Measurements from ENCODE around the gene NDST3.

The NDST3 gene

DNA sequence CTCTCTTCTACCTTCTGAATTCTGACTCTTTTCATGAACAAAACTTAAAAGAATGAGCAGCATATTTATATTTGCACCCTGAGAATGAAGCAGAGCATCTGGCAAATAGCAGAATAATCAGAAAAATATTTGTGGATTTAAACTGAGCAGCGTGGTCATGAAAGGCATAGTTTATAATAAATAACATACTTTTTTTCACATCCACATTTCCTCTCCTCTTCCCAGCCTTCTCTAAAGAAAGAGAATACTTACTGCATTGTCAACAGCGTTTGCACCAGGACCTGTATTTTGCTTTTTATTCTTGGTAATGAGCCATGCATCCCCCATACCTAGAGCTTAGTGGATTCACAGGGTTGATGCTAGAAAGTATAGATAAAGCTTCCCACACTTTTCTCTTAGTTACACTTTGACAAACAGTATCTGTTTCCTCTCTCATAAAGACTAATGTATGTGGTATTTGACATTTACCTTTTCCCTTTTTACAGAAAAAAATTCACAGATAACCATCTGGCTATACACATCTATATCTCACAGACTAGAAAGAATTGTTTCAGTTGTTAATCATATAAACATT is 187.0 kb downstream of the NDST3 start:
- ATAC-seq (replicated peaks; ENCODE audit: extremely low read depth, poor library complexity, severe bottlenecking), result no peak
- no peak for DNase-seq (ENCODE audit: low spot score in 2 of 2)
- no peaks in the 10 kb centered on the region for H3K36me3 Mint-ChIP-seq (ENCODE audit: insufficient read depth)
- H3K27ac Mint-ChIP-seq (ENCODE audit: low read depth), result no peak overlapping the region
- H3K4me3 Mint-ChIP-seq, result no peak overlapping the region
- no peaks in the 10 kb centered on the region for H3K4me1 Mint-ChIP-seq
- no peaks in the 10 kb centered on the region for H3K27me3 Mint-ChIP-seq
- H3K9me3 Mint-ChIP-seq, result no peaks in the 10 kb centered on the region

DNA sequence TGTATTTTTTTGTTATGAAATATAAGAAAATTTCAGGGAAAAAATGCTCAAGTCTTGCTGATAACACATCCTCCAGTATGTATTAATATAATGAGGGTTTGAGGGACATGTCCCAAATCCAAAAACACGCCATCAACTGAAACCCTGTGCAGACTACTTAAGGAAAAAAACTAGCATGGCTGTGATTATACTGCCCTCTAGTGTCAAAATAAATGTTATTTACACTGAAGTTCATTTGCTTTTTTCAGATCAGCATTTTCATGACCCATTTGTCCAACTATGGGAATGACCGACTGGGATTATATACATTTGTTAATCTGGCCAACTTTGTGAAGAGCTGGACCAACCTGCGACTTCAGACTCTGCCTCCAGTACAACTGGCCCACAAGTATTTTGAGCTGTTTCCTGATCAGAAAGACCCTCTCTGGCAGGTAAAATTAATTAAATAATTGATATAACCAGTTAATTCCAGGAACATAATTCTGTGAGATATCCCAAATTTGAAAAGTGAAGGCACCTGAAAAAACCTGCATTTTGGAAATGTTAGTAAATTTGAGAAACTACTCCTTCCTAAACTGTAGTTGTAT is 190.1 kb downstream of the NDST3 start:
- H3K27me3 Mint-ChIP-seq, result no peaks in the 10 kb centered on the region

DNA sequence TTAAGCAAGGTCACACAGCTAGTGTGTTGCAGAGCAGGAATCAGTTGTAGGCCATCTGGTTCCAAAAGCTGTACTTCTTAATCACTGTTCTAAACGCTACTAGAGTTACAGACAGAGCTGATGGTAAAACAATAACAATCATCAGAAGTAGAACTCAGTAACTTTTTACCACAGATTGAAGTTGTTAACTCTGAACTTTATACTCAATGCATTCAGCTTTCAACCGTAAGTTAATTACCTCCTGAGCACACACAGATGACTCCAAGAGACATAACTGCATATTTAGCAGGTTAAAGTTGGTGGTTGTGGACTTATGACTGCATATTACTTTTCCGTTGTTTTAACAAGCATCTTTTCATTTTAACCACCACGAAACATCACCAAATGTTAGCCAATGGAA is 191.2 kb downstream of the NDST3 start:
- Mint-ChIP-seq H3K36me3 (ENCODE audit: insufficient read depth) (no peaks in the 10 kb centered on the region), H3K9me3 (no peaks in the 10 kb centered on the region), H3K4me1 (no peaks in the 10 kb centered on the region), H3K27ac (ENCODE audit: low read depth) (no peak overlapping the region), H3K4me3 (no peak overlapping the region), H3K27me3 (no peaks in the 10 kb centered on the region)
- ATAC-seq (replicated peaks; ENCODE audit: extremely low read depth, poor library complexity, severe bottlenecking) (no peak), DNase-seq (ENCODE audit: low spot score in 2 of 2) (no peak)

More for the DNA sequence above, 190.1 kb downstream of the NDST3 start:
- Mint-ChIP-seq H3K27ac (ENCODE audit: low read depth) (no peak overlapping the region), H3K36me3 (ENCODE audit: insufficient read depth) (no peaks in the 10 kb centered on the region), H3K4me1 (no peaks in the 10 kb centered on the region), H3K9me3 (no peaks in the 10 kb centered on the region), H3K4me3 (no peak overlapping the region)
- DNase-seq (ENCODE audit: low spot score in 2 of 2) (no peak), ATAC-seq (replicated peaks; ENCODE audit: extremely low read depth, poor library complexity, severe bottlenecking) (no peak)

DNA sequence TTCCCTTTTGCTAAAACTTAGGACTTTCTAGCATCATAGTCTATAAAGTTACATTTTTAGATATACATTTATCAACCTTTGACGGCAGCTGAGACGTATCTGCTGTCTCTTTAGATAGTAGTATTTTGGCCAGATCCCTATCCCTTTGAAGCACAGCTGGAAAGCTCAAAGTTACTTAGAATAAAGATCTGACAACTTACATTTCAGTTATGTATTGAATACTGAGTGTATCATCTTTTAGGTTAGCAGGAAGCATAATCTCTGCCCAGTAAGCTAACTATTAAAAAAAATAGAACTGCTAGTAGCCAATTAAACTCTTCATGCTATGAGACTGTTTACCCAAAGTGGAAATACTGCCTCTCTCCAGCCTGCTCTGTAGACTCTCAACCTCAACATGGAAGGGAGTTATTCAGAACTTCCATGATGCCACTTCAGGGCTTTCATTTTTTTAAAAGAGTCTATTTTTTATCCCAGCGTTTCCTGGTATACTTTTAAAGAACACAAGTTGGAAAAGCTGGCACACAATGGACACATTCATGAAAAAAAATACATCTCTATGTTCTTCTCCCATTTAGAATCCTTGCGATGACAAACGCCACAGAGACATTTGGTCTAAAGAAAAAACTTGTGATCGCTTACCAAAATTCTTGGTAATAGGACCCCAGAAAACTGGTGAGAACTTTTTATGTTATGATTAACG is 192.2 kb downstream of the NDST3 start:
- Mint-ChIP-seq H3K27ac (ENCODE audit: low read depth) (no peak overlapping the region), H3K27me3 (no peaks in the 10 kb centered on the region), H3K4me3 (no peak overlapping the region), H3K9me3 (no peaks in the 10 kb centered on the region), H3K36me3 (ENCODE audit: insufficient read depth) (no peaks in the 10 kb centered on the region), H3K4me1 (no peaks in the 10 kb centered on the region)
- DNase-seq (ENCODE audit: low spot score in 2 of 2), result no peak
- ATAC-seq (replicated peaks; ENCODE audit: extremely low read depth, poor library complexity, severe bottlenecking), result no peak

DNA sequence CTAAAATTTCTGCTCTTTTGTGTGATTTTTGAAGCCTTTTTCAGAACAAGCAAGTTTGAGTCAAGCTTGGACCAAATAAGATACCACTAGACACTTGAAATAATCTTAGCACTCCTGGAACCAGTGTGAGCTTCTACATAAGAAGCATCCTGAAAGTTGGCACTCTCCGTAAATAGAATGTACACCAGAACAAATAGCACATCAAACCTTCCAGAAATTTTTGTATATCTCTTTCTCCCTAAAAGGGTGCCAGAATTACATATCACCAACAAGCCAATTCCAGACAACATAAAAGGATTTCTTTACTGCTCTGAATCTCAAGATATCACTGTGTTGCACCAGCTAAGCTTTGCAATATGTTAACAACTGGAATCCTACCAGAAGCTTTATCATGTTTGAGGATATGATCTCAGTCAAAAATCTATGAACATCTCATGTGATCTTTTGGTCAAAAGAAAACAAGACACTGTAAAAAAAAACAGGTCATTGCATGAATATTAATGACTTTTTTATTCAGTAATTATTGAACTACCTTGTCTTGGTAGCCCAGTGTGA is 201.4 kb downstream of the NDST3 start:
- DNase-seq (ENCODE audit: low spot score in 2 of 2) (no peak), ATAC-seq (replicated peaks; ENCODE audit: extremely low read depth, poor library complexity, severe bottlenecking) (no peak)
- H3K4me3 Mint-ChIP-seq, result no peak overlapping the region
- H3K27ac Mint-ChIP-seq (ENCODE audit: low read depth), result no peak overlapping the region
- peaks cover 25% of the 10 kb centered on the region for H3K27me3 Mint-ChIP-seq
- H3K4me1 Mint-ChIP-seq, result no peaks in the 10 kb centered on the region
- H3K9me3 Mint-ChIP-seq, result no peaks in the 10 kb centered on the region
- no peaks in the 10 kb centered on the region for H3K36me3 Mint-ChIP-seq (ENCODE audit: insufficient read depth)

DNA sequence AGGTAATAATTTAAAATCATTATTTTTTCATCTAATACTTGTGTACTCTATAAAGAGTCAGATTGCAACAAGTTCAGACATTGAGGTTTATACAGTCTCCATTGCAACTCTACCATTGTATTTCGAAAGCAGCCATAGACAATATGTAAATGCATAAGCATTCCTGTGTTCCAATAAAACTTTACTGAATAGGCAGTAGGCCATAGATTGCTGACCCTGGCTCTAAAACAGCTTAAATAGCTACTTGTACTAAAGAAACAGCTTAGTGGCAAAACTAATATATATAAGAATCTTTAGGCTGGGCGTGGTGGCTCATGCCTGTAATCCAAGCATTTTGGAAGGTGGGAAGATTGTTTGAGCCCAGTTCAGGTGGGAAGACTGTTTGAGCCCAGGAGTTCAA is 203.2 kb downstream of the NDST3 start:
- Mint-ChIP-seq H3K27me3 (peaks cover 20% of the 10 kb centered on the region), H3K36me3 (ENCODE audit: insufficient read depth) (no peaks in the 10 kb centered on the region), H3K4me3 (no peak overlapping the region), H3K27ac (ENCODE audit: low read depth) (no peak overlapping the region), H3K4me1 (no peaks in the 10 kb centered on the region), H3K9me3 (no peaks in the 10 kb centered on the region)
- DNase-seq (ENCODE audit: low spot score in 2 of 2) (no peak), ATAC-seq (replicated peaks; ENCODE audit: extremely low read depth, poor library complexity, severe bottlenecking) (no peak)

DNA sequence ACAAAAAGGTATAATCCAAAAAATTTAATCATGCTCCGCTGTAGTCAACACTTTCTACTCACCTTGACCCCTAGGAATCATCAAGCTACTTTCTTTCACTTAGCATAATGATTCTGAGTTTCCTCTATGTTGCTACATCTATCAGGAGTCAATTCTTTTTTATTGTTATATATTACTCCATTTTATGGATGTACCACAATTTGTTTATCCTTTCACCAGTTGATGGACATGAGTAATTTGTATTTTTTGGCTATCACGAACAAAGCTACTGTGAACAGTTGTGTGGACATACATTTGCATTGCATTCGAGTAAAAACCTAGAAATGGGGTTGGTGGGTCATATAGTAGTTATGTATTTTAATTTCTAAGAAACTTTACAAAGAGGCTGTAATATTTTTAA is 215.6 kb downstream of the NDST3 start:
- DNase-seq (ENCODE audit: low spot score in 2 of 2) (no peak), ATAC-seq (replicated peaks; ENCODE audit: extremely low read depth, poor library complexity, severe bottlenecking) (no peak)
- no peaks in the 10 kb centered on the region for H3K9me3 Mint-ChIP-seq
- H3K27me3 Mint-ChIP-seq, result no peaks in the 10 kb centered on the region
- no peaks in the 10 kb centered on the region for H3K36me3 Mint-ChIP-seq (ENCODE audit: insufficient read depth)
- no peaks in the 10 kb centered on the region for H3K4me1 Mint-ChIP-seq
- no peak overlapping the region for H3K27ac Mint-ChIP-seq (ENCODE audit: low read depth)
- no peak overlapping the region for H3K4me3 Mint-ChIP-seq

DNA sequence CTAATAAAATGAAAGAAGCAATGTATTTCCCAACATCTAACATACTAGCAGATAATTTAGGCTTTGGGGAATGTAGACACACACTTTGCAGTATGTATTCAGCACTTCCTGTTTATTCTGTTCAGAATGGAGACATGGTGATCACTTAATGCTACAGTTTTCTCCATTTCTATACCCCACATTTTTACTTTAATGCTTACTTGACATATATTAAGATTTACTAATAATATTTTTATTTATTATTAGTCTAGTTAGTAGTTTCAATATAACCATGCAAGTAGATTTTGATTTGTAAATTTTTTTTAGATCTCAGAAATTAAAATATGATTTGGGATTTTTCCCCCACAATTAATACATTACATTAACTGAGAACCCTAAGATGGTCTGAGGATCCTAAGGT is 220.1 kb downstream of the NDST3 start:
- no peak for ATAC-seq (replicated peaks; ENCODE audit: extremely low read depth, poor library complexity, severe bottlenecking)
- peaks cover 6% of the 10 kb centered on the region for H3K27me3 Mint-ChIP-seq

DNA sequence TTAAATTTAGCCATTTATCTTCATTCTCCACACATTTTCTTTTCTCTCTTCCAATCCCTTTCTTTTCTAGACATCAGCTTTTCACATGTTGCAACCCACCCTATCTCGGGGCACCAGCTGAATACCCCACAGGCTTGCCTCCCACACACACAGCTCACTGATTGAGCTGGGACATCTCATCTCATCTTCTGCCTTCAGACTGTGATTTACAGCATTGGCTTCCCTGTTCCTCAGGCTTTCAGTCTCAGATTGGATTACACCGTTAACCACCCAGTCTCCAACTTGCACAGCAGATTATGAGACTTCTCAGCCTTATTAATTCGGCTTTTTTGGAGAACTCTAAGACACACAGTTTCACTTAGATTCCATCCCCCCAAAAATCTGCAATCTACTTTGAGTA is 224.8 kb downstream of the NDST3 start:
- no peak for DNase-seq (ENCODE audit: low spot score in 2 of 2)
- Mint-ChIP-seq H3K4me1 (no peaks in the 10 kb centered on the region), H3K4me3 (no peak overlapping the region), H3K27me3 (peaks cover 23% of the 10 kb centered on the region), H3K9me3 (no peaks in the 10 kb centered on the region), H3K36me3 (ENCODE audit: insufficient read depth) (no peaks in the 10 kb centered on the region), H3K27ac (ENCODE audit: low read depth) (no peak overlapping the region)
- ATAC-seq (replicated peaks; ENCODE audit: extremely low read depth, poor library complexity, severe bottlenecking), result no peak

More for the DNA sequence above, 220.1 kb downstream of the NDST3 start:
- H3K4me1 Mint-ChIP-seq, result no peaks in the 10 kb centered on the region
- no peak overlapping the region for H3K4me3 Mint-ChIP-seq
- H3K36me3 Mint-ChIP-seq (ENCODE audit: insufficient read depth), result no peaks in the 10 kb centered on the region
- no peak overlapping the region for H3K27ac Mint-ChIP-seq (ENCODE audit: low read depth)
- H3K9me3 Mint-ChIP-seq, result no peaks in the 10 kb centered on the region
- DNase-seq (ENCODE audit: low spot score in 2 of 2), result no peak

DNA sequence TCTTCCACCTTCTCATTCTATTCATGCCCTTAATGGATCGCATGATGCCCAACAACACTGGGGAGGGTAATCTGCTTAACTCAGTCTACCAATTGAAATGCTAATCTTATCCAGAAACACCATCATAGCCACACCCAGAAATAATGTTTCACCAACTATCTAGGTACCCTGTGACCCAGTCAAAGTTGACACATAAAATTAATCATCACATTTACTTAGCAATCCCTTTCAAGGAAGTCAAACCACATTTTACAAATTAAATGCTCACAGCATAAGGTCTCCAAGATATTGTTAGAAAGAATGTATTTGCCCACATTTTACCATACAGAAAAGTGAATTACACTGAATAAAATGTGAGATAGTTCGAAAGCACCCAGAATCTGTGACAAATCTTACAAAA is 226.0 kb downstream of the NDST3 start:
- H3K27me3 Mint-ChIP-seq, result peaks cover 32% of the 10 kb centered on the region
- DNase-seq (ENCODE audit: low spot score in 2 of 2), result no peak
- no peak for ATAC-seq (replicated peaks; ENCODE audit: extremely low read depth, poor library complexity, severe bottlenecking)
- no peak overlapping the region for H3K27ac Mint-ChIP-seq (ENCODE audit: low read depth)
- no peaks in the 10 kb centered on the region for H3K36me3 Mint-ChIP-seq (ENCODE audit: insufficient read depth)
- H3K4me3 Mint-ChIP-seq, result no peak overlapping the region
- no peaks in the 10 kb centered on the region for H3K9me3 Mint-ChIP-seq
- H3K4me1 Mint-ChIP-seq, result no peaks in the 10 kb centered on the region

DNA sequence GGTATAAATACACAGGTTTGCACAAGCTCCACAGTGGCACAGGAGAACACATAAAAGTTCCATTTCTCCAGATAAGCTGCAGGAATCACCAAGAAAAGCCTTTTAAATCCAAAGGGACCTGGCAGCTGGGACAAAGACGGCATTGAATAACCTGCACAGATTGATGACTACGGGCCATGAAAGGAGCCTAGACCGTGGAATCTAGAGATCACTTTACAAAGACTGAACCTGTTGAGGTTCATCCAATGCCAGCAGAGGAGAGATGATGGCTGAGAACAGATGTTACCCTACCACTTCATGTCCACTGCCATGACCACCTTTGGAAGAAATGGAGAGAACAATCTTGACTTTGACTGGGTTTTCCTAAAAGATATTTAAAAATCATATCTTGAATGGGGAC is 229.8 kb downstream of the NDST3 start:
- Mint-ChIP-seq H3K36me3 (ENCODE audit: insufficient read depth) (no peaks in the 10 kb centered on the region), H3K9me3 (no peaks in the 10 kb centered on the region), H3K27ac (ENCODE audit: low read depth) (no peak overlapping the region), H3K27me3 (peaks cover 29% of the 10 kb centered on the region), H3K4me1 (no peaks in the 10 kb centered on the region), H3K4me3 (no peak overlapping the region)
- ATAC-seq (replicated peaks; ENCODE audit: extremely low read depth, poor library complexity, severe bottlenecking) (no peak), DNase-seq (ENCODE audit: low spot score in 2 of 2) (no peak)

DNA sequence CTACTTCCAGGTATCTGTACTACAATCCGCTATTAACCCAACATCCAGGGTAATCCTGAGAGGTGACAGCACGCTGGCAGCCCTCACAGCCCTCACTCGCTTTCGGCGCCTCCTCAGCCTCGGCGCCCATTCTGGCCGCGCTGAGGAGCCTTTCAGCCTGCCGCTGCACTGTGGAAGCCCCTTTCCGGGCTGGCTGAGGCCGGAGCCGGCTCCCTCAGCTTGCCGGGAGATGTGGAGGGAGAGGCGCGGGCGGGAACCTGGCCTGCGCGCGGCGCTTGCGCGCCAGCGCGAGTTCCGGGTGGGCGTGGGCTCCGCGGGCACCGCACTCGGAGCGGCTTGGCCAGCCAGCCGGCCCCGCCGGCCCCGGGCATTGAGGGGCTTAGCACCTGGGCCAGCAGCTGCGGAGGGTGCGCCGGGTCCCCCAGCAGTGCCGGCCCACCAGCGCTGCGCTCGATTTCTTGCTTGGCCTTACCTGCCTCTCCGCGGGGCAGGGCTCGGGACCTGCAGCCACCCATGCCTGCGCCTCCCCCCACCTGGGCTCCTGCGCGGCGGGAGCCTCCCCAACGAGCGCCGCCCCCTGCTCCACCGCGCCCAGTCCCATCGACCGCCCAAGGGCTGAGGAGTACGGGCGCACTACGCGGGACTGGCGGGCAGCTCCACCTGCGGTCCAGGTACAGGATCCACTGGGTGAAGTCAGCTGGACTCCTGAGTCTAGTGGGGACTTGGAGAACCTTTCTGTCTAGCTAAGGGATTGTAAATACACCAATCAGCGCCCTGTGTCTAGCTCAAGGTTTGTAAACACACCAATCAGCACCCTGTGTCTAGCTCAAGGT is 231.2 kb downstream of the NDST3 start:
- Mint-ChIP-seq H3K27me3 (peaks cover 24% of the 10 kb centered on the region), H3K27ac (ENCODE audit: low read depth) (no peak overlapping the region), H3K9me3 (no peaks in the 10 kb centered on the region), H3K4me3 (peak overlapping the region; percentile 26), H3K36me3 (ENCODE audit: insufficient read depth) (no peaks in the 10 kb centered on the region), H3K4me1 (no peaks in the 10 kb centered on the region)
- no peak for ATAC-seq (replicated peaks; ENCODE audit: extremely low read depth, poor library complexity, severe bottlenecking)
- no peak for DNase-seq (ENCODE audit: low spot score in 2 of 2)
